Astrocyte (in vitro differentiated cells and primary cell): ENCODE data around the gene PRRX1.

Experiments used
- EZH2 ChIP-seq: IDR thresholded peaks from 2 replicates; pipeline ENCODE4 v1.6.1; 2012; ENCODE audit warnings: mild to moderate bottlenecking, low read length, inconsistent platforms; ENCODE audit not compliant: insufficient read depth
- TF ChIP-seq, protein P1 (sequence below): IDR thresholded peaks from 2 replicates; pipeline ENCODE4 v1.5.1; 2011; ENCODE audit warnings: low read depth, mild to moderate bottlenecking, inconsistent platforms, low read length, moderate library complexity; ENCODE audit not compliant: insufficient read depth

DNA sequence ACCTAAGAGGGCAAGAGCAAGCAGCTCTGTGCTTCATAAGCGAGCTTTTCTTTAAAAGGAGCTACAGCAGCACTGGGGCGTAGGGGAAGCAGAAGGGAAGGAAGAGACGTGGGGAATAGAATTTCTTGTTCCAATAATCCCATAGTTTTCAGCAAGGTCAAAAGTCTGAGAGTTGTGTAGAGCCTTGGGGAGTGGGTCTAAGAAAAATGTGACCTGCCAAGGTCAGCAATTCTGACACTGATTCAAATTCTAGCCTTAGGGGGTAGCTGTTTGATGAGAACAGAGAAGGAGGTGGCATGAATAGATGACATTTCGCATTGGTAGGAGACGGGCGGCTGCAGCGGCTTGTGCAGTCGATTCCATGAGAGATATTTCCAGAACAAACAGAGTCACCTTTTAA is 22.4 kb downstream of the PRRX1 start:
- TF ChIP-seq, protein P1, sequence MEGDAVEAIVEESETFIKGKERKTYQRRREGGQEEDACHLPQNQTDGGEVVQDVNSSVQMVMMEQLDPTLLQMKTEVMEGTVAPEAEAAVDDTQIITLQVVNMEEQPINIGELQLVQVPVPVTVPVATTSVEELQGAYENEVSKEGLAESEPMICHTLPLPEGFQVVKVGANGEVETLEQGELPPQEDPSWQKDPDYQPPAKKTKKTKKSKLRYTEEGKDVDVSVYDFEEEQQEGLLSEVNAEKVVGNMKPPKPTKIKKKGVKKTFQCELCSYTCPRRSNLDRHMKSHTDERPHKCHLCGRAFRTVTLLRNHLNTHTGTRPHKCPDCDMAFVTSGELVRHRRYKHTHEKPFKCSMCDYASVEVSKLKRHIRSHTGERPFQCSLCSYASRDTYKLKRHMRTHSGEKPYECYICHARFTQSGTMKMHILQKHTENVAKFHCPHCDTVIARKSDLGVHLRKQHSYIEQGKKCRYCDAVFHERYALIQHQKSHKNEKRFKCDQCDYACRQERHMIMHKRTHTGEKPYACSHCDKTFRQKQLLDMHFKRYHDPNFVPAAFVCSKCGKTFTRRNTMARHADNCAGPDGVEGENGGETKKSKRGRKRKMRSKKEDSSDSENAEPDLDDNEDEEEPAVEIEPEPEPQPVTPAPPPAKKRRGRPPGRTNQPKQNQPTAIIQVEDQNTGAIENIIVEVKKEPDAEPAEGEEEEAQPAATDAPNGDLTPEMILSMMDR: no peak
- TF ChIP-seq EZH2: no peak
